Tibial artery (tissue), 4 donors: ENCODE results near the gene CNTRL.

Experiments used
- DNase-seq, 2 donors: peaks; one replicate each; pipeline ENCODE4 v3.0.0-alpha.2; 2019
- H3K27ac ChIP-seq, 2 donors: fragments of 200-600 bp; sonication (generic) in 1 of 2; 1 replicate in 1 of 2; 2 replicates in 1 of 2; pipeline ENCODE4 v1.5.1; 2018 to 2019; ENCODE audit warnings: mild to moderate bottlenecking in 1 of 2
- H3K27me3 ChIP-seq, 2 donors: fragments of 200-600 bp; sonication (generic) in 1 of 2; one replicate each; pipeline versions ENCODE4 v1.5.1 to v1.6.0; 2016 to 2019
- H3K36me3 ChIP-seq, 3 donors: fragments of 200-600 bp; sonication (generic) in 2 of 3; one replicate each; pipeline ENCODE4 v1.5.1; 2016 to 2019; ENCODE audit warnings: mild to moderate bottlenecking in 2 of 3
- H3K4me1 ChIP-seq, 4 donors: fragments of 200-600 bp; sonication (generic) in 2 of 4; 1 replicate in 3 of 4; 2 replicates in 1 of 4; pipeline ENCODE4 v1.5.1; 2016 to 2019
- H3K4me3 ChIP-seq, 2 donors: fragments of 200-600 bp; sonication (generic) in 1 of 2; 1 replicate in 1 of 2; 2 replicates in 1 of 2; pipeline ENCODE4 v1.5.1; 2018 to 2019; ENCODE audit warnings: mild to moderate bottlenecking in 2 of 2
- H3K9me3 ChIP-seq, 3 donors: fragments of 200-600 bp; sonication (generic) in 1 of 3; one replicate each; pipeline ENCODE4 v1.5.1; 2016 to 2019
- intact Hi-C: fragments of 100-400 bp; cut with DNase I; formaldehyde crosslinking; loops from one replicate; pipeline ENCODE4 v1.15.0; 2023; ENCODE audit warnings: low total_unique reads
- TF ChIP-seq, protein P1 (sequence below), 2 experiments: fragments of 200-600 bp in 1 of 2; fragments of 450-650 bp in 1 of 2; IDR thresholded peaks; one replicate each; pipeline ENCODE4 v1.5.1; 2017 to 2019; ENCODE audit warnings: antibody characterized with exemption in 2 of 2, mild to moderate bottlenecking in 1 of 2, moderate library complexity in 1 of 2

CNTRL gene

DNA sequence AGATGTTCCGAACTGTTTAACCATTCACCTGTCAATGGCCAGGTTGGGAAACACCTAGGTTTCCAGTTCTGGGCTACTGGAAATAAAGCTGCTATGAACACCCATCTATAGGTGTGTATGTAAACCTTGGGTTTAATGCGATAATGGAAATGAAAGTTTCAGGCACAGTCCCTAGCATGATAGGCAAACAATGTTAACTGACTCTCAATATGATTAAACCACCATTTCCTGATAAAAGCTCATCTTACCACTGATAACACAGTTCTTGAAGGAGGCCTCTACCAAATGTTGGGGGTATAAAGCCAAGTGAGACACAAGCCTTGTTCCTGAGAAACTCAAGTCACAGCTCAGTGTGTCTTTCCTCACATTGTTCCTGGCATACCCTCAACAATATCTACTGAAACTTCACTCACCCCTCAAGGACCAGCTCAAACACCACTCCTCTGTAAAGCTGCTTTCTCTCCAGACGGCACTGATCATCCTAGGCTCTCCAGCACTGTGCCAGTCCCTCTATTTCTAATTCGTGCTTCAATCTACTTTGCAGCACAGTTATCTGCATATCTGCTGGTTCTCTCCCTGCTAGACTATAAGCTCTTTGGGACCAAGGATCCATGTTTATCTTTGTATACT lies 111.1 kb downstream of the CNTRL start:
- intact Hi-C loops = no loop called here
- Histone ChIP-seq H3K36me3 (peaks cover 14 to 26% (median 15%) of the 10 kb centered on the region in 3 donors), H3K9me3 (no peaks in the 10 kb centered on the region), H3K4me3 (no peak overlapping the region), H3K4me1 (peaks cover 0 to 80% (median 26%) of the 10 kb centered on the region in 4 donors), H3K27me3 (no peaks in the 10 kb centered on the region), H3K27ac (no peak overlapping the region)
- no peak for DNase-seq
- TF ChIP-seq, protein P1, sequence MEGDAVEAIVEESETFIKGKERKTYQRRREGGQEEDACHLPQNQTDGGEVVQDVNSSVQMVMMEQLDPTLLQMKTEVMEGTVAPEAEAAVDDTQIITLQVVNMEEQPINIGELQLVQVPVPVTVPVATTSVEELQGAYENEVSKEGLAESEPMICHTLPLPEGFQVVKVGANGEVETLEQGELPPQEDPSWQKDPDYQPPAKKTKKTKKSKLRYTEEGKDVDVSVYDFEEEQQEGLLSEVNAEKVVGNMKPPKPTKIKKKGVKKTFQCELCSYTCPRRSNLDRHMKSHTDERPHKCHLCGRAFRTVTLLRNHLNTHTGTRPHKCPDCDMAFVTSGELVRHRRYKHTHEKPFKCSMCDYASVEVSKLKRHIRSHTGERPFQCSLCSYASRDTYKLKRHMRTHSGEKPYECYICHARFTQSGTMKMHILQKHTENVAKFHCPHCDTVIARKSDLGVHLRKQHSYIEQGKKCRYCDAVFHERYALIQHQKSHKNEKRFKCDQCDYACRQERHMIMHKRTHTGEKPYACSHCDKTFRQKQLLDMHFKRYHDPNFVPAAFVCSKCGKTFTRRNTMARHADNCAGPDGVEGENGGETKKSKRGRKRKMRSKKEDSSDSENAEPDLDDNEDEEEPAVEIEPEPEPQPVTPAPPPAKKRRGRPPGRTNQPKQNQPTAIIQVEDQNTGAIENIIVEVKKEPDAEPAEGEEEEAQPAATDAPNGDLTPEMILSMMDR (IDR thresholded peaks at IDR 0.05) = no peak

DNA sequence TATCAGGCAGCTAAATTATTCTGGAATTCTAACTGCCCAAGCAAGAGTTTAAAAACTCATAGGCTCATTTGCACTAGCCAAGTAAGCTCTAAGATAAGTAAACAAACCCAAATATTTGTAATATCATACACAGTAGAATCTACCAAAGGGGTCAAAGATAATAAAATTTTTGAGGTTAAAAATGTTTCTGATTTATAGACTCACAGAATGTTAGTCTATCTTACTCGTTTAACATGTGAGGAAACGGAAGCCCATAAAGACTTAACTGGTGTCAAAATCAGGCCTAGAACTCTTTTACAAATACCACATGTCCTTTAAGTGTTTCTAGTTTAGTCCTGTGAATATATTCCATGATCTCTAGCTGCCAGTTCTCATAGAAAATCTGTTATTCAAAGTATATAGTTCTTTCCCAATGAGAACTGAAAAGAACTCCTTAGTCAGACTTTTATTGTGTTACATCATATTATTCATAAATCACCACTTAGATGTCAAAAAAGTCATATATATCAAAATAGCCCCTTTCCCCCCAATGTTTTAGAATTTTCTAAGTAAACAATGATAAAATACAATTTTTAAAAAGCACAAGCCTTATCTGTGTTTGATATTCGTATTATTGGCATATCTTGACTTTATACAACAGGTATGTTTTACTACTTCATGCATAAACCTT lies 113.0 kb downstream of the CNTRL start:
- H3K4me3 ChIP-seq = no peak overlapping the region
- H3K9me3 ChIP-seq = no peaks in the 10 kb centered on the region
- peaks cover 0 to 9% (median 0%) of the 10 kb centered on the region in 3 donors for H3K36me3 ChIP-seq
- peaks cover 0 to 92% (median 30%) of the 10 kb centered on the region in 4 donors for H3K4me1 ChIP-seq
- DNase-seq = no peak
- TF ChIP-seq, protein P1 (IDR thresholded peaks at IDR 0.05) = no peak
- H3K27ac ChIP-seq = no peak overlapping the region
- intact Hi-C loops = no loop called here
- H3K27me3 ChIP-seq = no peaks in the 10 kb centered on the region

DNA sequence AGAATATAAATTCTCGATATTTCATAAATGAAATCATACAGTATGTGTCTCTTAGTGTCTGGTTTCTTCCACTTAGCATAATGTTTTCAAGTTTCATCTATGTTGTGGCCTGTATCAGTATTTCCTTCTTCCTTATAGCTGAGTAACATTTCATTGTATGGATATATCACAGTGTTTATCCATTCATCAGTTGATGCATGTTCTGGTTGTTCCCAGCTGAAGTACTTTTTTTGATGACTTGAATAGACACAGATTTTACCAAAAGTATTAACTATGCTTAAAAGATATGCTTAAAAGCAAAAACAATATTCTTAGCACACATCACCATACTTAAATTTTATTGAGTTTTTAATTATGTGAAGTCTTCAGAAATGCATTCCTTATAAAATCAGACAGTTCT lies 114.3 kb downstream of the CNTRL start:
- Histone ChIP-seq H3K27me3 (no peaks in the 10 kb centered on the region), H3K9me3 (no peaks in the 10 kb centered on the region), H3K4me3 (no peak overlapping the region), H3K27ac (no peak overlapping the region), H3K4me1 (peaks cover 0 to 92% (median 24%) of the 10 kb centered on the region in 4 donors), H3K36me3 (peaks cover 0 to 9% (median 0%) of the 10 kb centered on the region in 3 donors)
- TF ChIP-seq, protein P1 (IDR thresholded peaks at IDR 0.05) = no peak
- DNase-seq = no peak
- intact Hi-C loops = no loop called here

GRCh38 chr9:121189660-121190059 lies 114.9 kb downstream of the CNTRL start:
- Histone ChIP-seq H3K4me3 (no peak overlapping the region), H3K27ac (no peak overlapping the region), H3K9me3 (no peaks in the 10 kb centered on the region), H3K27me3 (no peaks in the 10 kb centered on the region), H3K36me3 (peaks cover 0 to 9% (median 0%) of the 10 kb centered on the region in 3 donors), H3K4me1 (peaks cover 0 to 92% (median 22%) of the 10 kb centered on the region in 4 donors)
- TF ChIP-seq, protein P1 (IDR thresholded peaks at IDR 0.05) = no peak
- DNase-seq = no peak
- intact Hi-C loops = no loop called here

- H3K9me3 ChIP-seq = no peaks in the 10 kb centered on the region
- TF ChIP-seq, protein P1 (IDR thresholded peaks at IDR 0.05) = no peak
- no peak for DNase-seq
- intact Hi-C loops = no loop called here
- peaks cover 0 to 95% (median 30%) of the 10 kb centered on the region in 4 donors for H3K4me1 ChIP-seq
- H3K36me3 ChIP-seq = peaks cover 0 to 2% (median 0%) of the 10 kb centered on the region in 3 donors
- no peak overlapping the region for H3K4me3 ChIP-seq
- no peak overlapping the region for H3K27ac ChIP-seq
- H3K27me3 ChIP-seq = no peaks in the 10 kb centered on the region
These were observed 116.5 kb downstream of the CNTRL start for GRCh38 chr9:121191235-121191634.
